HPDE6-E6E7 (cell line): ENCODE data around the gene CLIP1.

Source experiments
- DNase-seq: peaks from one replicate; pipeline ENCODE4 v3.0.0; 2011; ENCODE audit warnings: missing footprints; ENCODE audit errors: extremely low spot score

The CLIP1 gene

GRCh38 chr12:122356192-122356635 lies 66.3 kb downstream of the CLIP1 start:
- no peak for DNase-seq

GRCh38 chr12:122355706-122356105 lies 66.8 kb downstream of the CLIP1 start:
- DNase-seq, result no peak

- no peak for DNase-seq
These were observed 67.4 kb downstream of the CLIP1 start for GRCh38 chr12:122354958-122355641.

- DNase-seq, result no peak
These were observed 70.1 kb downstream of the CLIP1 start for GRCh38 chr12:122352394-122352793.

GRCh38 chr12:122350141-122350848 lies 72.2 kb downstream of the CLIP1 start:
- DNase-seq, result no peak

- no peak for DNase-seq
These were observed 73.4 kb downstream of the CLIP1 start for GRCh38 chr12:122349078-122349477.

GRCh38 chr12:122348505-122348904 lies 74.0 kb downstream of the CLIP1 start:
- no peak for DNase-seq

GRCh38 chr12:122346054-122346453 lies 76.4 kb downstream of the CLIP1 start:
- no peak for DNase-seq

GRCh38 chr12:122345042-122345441 lies 77.4 kb downstream of the CLIP1 start:
- DNase-seq, result no peak

GRCh38 chr12:122336015-122336946 lies 86.2 kb downstream of the CLIP1 start:
- peak; percentile 19 for DNase-seq

GRCh38 chr12:122333142-122334087 lies 89.1 kb downstream of the CLIP1 start:
- no peak for DNase-seq

- no peak for DNase-seq
These were observed 94.7 kb downstream of the CLIP1 start for GRCh38 chr12:122327494-122328385.

GRCh38 chr12:122327014-122327413 lies 95.5 kb downstream of the CLIP1 start:
- DNase-seq, result no peak

GRCh38 chr12:122326586-122326985 lies 95.9 kb downstream of the CLIP1 start:
- DNase-seq, result no peak

GRCh38 chr12:122323311-122324019 lies 99.0 kb downstream of the CLIP1 start:
- no peak for DNase-seq

- DNase-seq, result no peak
These were observed 100.0 kb downstream of the CLIP1 start for GRCh38 chr12:122322501-122322900.

- DNase-seq, result no peak
These were observed 103.6 kb downstream of the CLIP1 start for GRCh38 chr12:122318607-122319605.

- DNase-seq, result no peak
These were observed 109.5 kb downstream of the CLIP1 start for GRCh38 chr12:122312926-122313325.
